Measurements from ENCODE around the gene PLCH2.
"Not testable (repeated sequence)": the region's sequence is repeated elsewhere in the genome, so short reads cannot be mapped to it uniquely, and the experiment has no call there.

PLCH2 gene

GRCh38 chr1:2476061-2476999 is at the start of gene PLCH2:
PLCH2 (plus strand) TSS chr1:2476289; CDS start chr1:2476589, 300 bp downstream.
- no peak for DNase-seq

GRCh38 chr1:2426540-2426939 is 49.5 kb upstream of the PLCH2 start:
- no peak for DNase-seq

- DNase-seq: no peak
Measured at GRCh38 chr1:2427051-2427450, 49.0 kb upstream of the PLCH2 start.

- no peak for DNase-seq
Measured at GRCh38 chr1:2427976-2428375, 48.1 kb upstream of the PLCH2 start.

- no peak for DNase-seq
Measured at GRCh38 chr1:2428490-2428889, 47.6 kb upstream of the PLCH2 start.

DNA sequence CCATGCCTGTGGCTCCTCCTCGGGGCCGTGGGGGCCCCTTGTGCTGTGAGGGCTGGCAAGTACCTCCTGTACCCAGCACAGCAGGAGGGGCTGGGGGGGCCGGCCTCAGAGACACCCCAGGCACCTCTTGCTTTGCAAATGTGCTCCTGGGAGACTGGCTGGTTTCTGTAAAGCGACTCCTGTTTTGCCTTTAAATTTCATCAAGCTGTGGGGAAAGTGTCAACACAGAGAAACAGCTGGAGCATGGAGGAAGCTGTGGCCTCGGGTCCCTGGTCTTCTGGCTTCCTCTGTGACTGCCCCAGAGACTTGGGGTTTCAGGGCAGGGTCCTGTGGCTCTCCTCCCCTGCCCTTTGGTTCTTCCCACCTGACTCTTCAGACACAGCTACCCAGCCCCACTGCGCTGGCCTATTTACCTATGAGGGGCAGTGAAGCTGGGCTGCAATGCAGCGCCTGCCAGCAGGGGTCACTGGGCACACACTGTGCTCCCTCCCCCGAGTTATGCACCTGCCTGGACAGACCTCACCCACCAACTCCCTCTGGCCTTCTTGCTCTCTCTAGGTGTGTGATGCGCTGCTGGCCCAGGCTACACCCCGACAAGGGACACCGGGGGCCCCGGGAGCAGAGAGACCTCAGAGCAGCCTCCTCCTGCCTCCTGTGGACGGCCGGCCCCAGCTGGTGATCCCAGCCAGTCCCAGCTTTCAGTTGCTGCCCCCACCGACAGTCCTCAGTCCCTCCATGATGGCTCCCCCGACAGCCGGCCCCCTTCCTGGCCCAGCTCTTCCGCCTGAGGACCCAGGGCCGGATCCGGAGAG is 46.1 kb upstream of the PLCH2 start:
- no peak for DNase-seq

DNA sequence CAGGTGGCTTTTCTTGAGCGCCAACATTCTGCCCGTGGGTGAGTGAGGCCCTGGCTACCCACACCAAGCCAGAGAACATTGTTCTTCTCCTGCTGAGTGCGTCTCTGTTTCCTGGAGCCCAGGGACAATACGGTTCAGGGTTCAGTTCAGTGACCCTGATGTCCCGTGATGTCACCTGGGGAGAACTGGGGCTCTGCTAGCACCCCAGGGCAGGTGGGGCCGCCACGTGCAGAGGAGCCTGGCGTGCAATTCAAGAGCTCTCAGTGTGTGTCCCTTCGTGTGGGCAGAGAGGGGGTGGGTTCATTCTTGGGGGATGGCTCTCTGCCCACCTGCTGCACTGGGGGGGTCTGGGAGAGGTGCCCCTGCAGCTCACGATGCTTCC is 45.5 kb upstream of the PLCH2 start:
- DNase-seq: no peak

- DNase-seq: no peak
Measured at GRCh38 chr1:2431103-2431502, 45.0 kb upstream of the PLCH2 start.

DNA sequence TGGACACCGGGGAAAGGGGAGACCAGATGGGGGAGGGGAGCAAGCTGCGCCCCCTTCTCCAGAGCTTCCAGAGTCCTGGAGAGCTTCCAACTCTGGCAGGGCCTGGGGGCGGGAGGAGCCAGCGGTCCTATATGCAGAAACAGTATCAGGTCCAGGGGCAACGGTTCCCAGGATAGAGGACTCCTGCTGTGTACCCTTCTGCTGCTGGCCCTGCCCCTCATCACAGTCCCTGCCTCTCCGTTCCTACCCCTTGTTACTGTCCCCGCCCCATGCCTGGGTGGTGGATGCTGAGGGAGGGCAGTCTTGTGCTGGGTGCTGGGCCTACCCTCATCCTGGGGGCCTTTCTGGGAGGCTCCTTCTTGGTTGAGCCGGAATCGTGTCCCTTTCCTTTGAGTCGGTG is 44.6 kb upstream of the PLCH2 start:
- no peak for DNase-seq

DNA sequence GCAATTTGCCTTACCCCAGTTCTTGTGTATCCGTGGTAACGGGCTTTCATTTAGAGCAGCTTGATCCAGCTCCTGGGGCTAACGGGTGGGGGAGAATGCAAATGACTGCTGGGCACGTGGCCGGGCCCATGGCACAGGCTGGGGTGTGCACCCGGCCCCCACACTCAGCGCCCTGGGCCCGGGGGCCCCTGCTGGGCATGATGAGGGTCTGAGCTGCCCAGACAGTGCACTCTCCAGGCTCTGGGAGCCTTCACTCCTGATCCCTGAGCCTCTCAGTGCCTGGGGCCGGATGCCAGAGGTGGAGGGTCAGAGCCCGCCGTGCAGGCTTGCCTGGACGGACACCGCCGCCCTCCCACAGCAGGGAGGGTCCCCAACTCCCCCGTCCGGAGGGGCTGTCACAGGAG is 43.6 kb upstream of the PLCH2 start:
- no peak for DNase-seq

- no peak for DNase-seq
Measured at GRCh38 chr1:2433196-2433595, 42.9 kb upstream of the PLCH2 start.

- no peak for DNase-seq
Measured at GRCh38 chr1:2433936-2434655, 42.0 kb upstream of the PLCH2 start.

GRCh38 chr1:2435091-2435490 is 41.0 kb upstream of the PLCH2 start:
- no peak for DNase-seq

DNA sequence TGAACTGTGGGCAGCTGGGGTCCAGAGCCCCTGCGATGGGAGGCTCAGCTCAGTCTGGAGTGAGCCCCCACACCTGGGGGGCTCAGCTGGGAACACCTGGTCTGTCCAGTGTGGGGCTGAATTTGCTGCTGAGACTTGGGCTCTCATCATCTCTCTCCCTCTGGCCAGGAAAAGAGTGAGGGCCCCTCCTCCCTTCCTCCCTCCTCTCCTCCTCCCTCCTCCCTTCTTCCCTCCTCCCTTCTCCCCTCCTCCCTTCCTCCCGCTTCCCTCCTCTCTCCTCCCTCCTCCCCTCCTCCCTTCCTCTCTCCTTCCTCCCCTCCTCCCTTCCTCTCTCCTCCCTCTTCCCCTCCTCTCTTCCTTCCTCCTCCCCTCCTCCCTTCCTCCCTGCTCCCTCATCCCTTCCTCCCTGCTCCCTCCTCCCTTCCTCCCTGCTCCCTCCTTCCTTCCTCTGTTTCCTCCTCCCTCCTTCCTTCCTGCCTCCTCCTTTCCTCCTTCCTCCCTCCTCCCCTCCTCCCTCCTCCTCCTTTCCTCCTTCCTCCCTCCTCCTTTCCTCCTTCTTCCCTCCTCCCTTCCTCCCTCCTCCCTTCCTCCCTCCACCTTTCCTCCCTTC is 40.2 kb upstream of the PLCH2 start:
- DNase-seq: no peak

GRCh38 chr1:2436876-2437275 is 39.2 kb upstream of the PLCH2 start:
- DNase-seq: no peak

- no peak for DNase-seq
Measured at GRCh38 chr1:2437617-2438016, 38.5 kb upstream of the PLCH2 start.

- no peak for DNase-seq
Measured at GRCh38 chr1:2438038-2438437, 38.1 kb upstream of the PLCH2 start.

- no peak for DNase-seq
Measured at GRCh38 chr1:2438641-2439040, 37.4 kb upstream of the PLCH2 start.

DNA sequence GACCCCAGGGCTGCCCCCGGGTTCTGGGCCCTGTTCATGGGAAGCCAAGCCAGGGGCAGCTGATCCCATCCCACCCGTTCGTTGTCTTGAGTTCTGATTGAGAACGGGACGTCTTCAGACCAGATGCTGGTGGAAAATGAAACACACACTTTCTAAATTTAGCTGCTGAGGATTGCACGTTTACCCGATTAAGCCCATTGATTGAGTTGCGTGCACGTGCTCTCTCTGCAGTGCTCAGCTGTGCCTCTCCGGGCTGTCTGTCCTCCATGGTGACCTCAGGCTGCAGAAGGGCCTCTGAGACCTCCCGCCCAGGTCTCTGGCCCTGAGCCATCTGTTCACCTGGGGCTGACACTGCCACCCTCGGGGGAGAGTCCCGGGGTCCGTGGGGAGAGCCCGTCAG is 36.7 kb upstream of the PLCH2 start:
- DNase-seq: no peak

DNA sequence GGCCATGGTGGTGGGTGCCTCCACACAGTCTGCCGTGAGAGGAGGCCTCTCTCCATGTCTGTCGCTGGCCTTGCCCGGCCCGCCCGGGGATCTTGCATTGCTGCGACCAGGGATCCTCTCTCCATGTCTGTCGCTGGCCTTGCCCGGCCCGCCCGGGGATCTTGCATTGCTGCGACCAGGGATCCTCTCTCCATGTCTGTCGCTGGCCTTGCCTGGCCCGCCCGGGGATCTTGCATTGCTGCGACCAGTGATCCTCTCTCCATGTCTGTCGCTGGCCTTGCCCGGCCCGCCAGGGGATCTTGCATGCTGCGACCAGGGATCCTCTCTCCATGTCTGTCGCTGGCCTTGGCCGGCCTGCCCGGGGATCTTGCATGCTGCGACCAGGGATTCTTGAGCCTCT is 35.7 kb upstream of the PLCH2 start:
- not testable (repeated sequence) for DNase-seq

GRCh38 chr1:2441746-2442145 is 34.3 kb upstream of the PLCH2 start:
- DNase-seq: no peak

DNA sequence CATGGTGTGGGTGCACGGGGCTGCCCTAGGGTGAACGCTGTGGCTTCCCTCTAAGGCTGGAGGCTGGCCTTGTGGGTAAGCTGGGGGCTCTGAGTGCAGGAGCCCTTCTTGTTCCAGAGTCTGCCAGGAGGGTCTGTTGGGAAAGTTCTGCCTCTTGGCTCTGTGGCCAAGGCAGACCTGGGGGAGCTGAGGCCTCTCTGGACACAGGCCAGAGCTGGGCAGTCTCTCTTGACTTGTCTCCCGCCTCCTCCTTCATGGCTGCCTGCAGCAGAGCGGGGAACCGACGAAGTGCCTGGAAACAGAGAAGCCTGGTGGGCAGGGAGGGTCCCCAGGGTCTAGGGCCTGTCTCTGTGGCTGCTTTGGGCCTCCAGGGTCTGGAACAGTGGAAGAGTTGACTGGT is 33.4 kb upstream of the PLCH2 start:
- DNase-seq: no peak
